22Rv1 (cell line): Measurements from ENCODE around the gene SH3BP5.
"Not testable (repeated sequence)": the region's sequence is repeated elsewhere in the genome, so short reads cannot be mapped to it uniquely, and the experiment has no call there.

Experiments
- H3K27ac ChIP-seq: fragments of 450-650 bp; 2 replicates; pipeline ENCODE4 v1.5.1; 2017
- ZFX ChIP-seq: fragments of 450-650 bp; IDR thresholded peaks from 2 replicates; pipeline ENCODE4 v1.6.1; 2017; ENCODE audit warnings: antibody characterized with exemption, borderline replicate concordance
- TF ChIP-seq, protein P1 (sequence below): fragments of 450-650 bp; IDR thresholded peaks from 2 replicates; pipeline ENCODE4 v1.5.1; 2017; ENCODE audit warnings: mild to moderate bottlenecking

The SH3BP5 gene

DNA sequence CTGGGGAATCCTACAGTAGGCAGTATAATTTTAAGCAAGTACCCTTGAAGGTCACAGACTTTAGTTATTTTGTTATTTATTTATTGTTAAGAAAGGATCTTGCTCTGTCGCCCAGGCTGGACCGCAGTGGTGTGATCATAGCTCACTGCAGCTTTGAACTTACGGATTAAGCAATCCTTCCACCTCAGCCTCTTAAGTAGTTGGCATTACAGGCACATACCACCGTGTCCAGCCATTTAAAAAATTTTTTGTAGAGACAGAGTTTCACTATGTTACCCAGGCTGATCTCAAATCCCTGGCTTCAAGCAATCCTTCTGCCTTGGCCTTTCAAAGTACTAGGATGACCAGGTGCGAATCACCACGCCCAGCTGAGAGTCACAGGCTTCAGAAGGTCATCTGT is 22.1 kb upstream of the SH3BP5 start:
- no peak overlapping the region for H3K27ac ChIP-seq
- no peak for TF ChIP-seq ZFX
- TF ChIP-seq, protein P1, sequence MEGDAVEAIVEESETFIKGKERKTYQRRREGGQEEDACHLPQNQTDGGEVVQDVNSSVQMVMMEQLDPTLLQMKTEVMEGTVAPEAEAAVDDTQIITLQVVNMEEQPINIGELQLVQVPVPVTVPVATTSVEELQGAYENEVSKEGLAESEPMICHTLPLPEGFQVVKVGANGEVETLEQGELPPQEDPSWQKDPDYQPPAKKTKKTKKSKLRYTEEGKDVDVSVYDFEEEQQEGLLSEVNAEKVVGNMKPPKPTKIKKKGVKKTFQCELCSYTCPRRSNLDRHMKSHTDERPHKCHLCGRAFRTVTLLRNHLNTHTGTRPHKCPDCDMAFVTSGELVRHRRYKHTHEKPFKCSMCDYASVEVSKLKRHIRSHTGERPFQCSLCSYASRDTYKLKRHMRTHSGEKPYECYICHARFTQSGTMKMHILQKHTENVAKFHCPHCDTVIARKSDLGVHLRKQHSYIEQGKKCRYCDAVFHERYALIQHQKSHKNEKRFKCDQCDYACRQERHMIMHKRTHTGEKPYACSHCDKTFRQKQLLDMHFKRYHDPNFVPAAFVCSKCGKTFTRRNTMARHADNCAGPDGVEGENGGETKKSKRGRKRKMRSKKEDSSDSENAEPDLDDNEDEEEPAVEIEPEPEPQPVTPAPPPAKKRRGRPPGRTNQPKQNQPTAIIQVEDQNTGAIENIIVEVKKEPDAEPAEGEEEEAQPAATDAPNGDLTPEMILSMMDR: no peak

DNA sequence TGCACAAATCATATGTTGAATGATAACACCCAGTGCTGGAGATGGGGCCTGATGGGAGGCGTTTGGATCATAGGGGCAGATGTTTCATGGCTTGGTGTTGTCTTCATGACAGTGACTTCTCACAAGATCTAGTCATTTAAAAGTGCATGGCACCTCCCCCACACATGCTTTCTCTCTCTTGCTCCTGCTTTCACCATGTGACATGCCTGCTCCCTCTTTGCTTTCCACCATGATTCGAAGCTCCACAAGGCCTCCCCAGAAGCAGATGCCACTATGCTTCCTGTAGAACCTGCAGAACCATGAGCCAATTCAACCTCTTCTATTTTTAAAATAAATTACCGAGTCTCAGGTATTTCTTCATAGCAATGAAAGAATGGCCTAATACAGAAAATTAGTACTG is 17.8 kb upstream of the SH3BP5 start:
- TF ChIP-seq, protein P1: no peak
- TF ChIP-seq ZFX: no peak
- no peak overlapping the region for H3K27ac ChIP-seq

DNA sequence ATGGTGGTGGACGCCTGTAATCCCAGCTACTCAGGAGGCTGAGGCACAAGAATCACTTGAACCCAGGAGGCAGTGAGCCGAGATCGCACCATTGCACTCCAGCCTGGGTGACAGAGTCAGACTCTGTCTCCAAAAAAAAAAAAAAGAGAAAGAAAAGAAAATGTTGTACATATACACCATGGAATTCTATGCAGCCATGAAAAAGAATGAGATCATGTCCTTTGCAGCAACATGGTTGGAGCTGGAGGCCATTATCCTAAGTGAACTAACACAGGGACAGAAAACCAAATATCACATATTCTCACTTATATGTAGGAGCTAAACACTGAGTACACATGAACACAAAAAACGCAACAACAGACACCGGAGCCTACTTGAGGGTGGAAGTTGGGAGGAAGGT is 17.1 kb upstream of the SH3BP5 start:
- H3K27ac ChIP-seq: not testable (repeated sequence)

DNA sequence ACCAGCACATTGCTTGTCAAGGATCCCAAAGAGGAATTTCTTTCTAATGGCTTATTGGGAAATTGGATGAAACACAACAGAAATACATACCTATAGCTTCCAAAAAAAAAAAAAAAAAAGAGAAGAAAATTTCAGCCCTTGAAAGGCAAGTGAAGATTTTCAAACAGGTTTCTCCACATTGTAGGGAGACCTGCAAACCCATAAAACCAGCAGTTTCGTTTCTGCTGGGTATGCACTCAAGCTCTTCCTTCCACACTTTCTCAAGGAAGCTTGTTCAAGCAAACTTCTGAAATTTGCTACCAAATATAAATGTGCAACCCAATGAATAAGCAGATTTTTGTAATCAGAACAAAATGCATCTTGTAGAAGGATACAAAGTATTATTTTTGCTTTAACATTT is 15.9 kb upstream of the SH3BP5 start:
- TF ChIP-seq, protein P1: no peak

DNA sequence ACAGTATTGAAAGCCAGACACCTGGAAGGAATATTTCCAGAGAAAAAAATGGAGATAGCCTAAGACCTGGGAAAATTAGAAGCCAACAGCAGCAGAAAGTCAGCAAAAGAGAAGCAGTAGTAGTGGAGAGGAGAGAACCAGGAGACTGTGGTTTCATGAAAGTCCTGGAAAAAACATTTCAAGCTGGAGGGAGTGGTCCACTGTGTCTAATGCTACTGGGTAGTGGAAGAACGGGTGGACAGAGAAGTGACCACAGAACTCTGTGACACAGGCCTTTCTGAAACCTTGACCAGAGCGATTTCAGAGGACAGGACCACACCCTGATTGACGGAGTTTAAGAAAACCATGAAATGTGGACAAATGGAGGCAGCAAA is 15.3 kb upstream of the SH3BP5 start:
- no peak overlapping the region for H3K27ac ChIP-seq
- TF ChIP-seq ZFX: no peak
- TF ChIP-seq, protein P1: no peak

More for the DNA sequence above, 15.9 kb upstream of the SH3BP5 start:
- no peak overlapping the region for H3K27ac ChIP-seq

DNA sequence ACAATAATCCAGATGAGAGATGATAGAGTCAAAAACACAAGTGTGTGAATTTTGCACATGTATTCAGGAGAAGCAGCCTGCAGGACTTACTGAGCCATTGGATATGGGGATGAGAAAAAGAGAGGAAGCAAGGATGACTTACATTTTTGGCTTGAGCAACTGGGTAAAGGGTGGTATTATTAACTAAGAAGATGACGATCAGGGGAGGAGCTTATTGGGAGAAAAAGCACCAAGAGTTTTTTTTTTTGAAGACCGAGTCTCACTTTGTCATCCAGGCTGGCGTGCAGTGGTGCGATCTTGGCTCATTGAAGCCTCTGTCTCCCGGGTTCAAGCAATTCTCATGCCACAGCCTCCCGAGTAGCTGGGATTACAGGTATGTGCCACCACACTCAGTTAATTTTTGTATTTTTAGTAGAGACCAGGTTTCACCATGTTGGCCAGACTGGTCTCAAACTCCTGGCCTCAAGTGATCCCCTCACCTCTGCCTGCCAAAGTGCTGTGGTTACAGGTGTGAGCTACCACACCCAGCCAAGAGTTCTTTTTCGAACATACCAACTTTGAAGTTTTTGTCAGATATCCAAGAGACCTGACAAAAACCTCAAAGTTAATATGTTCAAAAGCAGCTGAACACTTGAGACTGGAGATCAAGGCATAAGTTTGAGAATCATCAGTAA is 14.8 kb upstream of the SH3BP5 start:
- no peak overlapping the region for H3K27ac ChIP-seq
- no peak for TF ChIP-seq ZFX
- TF ChIP-seq, protein P1: no peak

DNA sequence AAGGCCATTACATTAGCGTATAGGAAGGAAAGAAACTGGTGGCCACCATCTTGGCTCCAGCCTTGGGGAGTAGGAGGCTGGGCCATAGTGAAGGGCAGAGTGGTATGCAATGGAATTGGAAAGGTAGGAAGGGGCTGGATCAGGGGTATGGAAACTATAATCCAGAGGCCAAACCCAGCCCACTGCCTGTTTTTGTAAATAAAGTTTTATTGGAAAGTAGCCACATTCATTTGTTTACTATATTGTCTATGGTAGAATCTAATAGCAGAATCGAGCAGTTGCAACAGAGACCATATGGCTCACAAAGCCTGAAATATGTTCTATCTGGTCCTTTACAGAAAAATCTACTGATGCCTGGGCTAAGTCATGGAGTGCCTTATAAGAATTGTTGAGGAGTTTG is 14.1 kb upstream of the SH3BP5 start:
- TF ChIP-seq ZFX: no peak
- TF ChIP-seq, protein P1: no peak
- H3K27ac ChIP-seq: no peak overlapping the region

DNA sequence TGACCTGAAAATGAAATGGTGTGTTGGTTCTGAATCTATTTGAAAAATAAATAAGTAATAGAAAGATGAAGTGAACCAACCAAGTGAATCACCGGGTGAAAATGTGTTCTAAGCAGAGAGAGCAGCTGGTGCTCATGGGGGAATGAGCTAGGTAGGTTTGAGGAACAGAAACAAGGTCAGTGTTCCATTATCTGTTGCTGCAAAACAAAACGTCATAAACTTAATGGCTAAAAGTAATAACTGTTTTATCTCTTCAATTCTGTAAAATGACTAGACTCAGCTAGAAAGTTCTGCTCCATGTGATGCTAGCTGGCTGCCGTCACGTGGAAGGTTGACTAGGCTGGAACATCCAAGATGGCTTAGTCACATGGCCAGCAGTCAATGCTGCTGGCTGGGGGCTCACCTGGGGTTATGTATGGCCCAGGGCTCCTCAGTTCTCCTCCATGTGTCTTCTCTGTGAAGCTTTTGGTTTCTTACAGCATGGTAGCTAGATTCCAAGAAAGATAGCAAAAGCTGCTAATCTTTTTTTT is 13.3 kb upstream of the SH3BP5 start:
- TF ChIP-seq ZFX: no peak
- TF ChIP-seq, protein P1: no peak
- H3K27ac ChIP-seq: no peak overlapping the region
